GM19238 (cell line): ENCODE results near the gene ST7.
A peak's percentile ranks its signal among the peaks of the same experiment; 100 is the strongest.
"Not testable (repeated sequence)": the region's sequence is repeated elsewhere in the genome, so short reads cannot be mapped to it uniquely, and the experiment has no call there.

Source experiments
- DNase-seq: peaks from one replicate; pipeline ENCODE4 v3.0.0; 2011; ENCODE audit warnings: low spot score; ENCODE audit not compliant: insufficient read length

ST7 gene

DNA sequence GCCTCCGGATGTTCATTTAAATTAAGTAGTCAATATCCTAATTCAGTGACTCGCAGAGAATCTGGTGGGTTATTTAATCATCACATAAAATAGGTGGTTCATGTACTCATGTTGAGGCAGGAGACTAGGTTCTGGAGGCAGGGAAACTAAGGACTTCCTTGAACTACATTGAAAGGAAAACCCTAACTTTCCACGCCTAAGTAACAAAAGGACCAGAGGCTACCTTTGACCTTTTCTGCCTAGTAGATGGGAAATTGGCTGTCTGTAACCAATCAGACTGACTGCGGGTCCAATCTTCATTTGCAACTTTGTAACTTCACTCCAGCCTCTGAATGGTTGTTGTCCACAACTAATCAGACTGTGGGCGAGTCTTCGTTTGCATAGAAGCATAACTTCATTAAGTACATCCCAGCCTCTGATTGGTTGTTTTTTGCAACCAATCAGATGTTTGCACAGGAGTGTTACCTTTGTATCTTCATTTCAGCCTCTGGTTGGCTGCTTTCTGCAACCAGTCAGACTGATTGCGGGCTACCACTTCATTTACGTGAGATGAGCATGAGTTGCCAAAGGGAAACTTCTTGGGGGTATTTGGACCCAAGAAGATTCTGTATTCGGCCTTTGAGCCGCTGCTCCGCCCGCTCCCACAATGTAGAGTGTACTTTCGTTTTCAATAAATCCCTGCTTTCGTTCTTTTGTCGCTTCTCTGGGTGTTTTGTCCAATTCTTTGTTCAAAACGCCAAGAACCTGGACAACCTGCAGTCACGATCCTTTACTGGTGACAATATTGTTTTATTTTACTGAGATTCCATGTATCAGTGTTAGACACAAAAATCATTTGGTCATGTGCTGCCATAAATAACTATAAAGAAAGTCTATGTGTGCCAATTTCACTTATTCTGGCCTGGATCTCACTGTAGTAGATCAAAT, 1.7 kb upstream of the ST7 start:
- DNase-seq: no peak

DNA sequence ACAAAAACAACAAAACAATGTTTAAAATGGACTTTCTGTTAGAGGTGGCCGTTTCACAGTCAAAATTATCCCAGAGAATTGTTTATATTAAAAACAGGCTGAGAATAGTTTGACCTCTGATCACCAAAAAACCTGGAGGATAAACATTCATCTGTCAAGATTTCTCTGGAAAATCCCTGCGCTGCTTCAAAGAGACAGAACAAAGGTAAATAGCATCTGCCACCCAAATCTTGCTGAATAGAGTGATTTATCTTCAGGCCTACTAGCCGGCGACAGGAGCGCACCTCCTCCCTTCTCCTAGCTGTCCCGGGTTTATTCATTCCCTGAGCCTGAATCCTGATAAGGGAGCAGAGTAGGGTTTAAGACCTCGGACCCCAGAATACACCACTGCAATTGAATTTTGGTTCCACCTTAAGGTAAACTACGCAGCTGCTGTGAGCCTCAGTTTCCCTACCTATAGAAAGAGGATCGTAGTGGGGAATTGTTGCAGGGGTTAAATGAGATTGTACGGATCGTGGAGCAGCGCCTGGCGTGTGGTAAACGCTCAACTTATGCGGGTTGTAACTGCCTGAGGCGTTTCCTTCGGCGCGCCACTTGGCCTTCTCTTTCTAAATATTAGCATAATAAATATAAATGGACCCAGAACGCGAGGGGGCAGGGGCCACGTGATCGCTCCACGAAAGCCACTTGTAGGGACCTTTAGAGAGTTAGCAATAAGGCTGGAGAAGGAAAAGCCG, 498 bp upstream of the ST7 start:
- DNase-seq: no peak

DNA sequence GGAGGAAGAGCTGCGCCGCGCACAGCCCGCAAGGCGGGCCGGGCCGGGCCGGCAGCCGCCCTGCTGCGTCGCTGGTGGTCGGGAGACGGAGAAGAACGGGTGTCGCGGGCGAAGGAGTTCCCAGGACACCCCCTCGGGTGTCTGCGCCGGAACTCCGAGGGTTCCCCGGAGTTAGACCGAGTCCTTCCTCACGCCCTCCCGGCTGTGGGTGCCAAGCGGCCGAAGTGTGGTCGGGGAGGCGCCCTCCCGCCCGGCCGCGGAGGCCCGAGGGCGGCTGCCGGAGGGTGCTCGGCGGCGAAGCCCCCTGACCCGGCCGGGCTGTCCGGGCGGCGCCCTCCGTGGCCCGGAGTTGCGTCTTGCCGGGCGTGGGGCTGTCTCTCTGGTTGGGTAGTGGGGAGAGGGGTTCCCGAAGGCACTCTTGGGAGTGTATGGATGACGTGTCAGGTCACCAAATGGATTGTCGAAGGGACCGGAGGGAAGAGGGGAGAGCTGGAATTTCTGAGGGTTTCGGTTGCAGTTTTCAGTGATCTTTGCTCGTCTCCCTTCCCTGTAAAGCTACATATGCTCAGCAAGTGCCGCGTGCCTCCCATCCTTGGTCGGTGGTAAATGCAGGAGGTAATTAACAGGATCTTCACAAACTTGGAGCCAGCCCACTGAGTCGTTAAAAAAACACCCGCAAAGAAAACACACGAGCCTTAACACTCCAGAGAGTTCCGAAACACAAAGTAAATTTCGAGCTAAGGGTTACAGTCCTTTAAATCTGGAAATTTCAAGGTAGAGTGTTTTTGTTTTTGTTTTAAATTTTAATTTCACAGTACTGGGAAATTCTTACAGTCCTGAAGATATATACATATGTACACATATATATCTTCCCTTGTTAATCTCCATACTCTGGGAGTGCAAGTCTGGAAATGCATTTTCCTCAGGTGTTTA, 871 bp downstream of the ST7 start:
- peak; percentile 34 for DNase-seq

DNA sequence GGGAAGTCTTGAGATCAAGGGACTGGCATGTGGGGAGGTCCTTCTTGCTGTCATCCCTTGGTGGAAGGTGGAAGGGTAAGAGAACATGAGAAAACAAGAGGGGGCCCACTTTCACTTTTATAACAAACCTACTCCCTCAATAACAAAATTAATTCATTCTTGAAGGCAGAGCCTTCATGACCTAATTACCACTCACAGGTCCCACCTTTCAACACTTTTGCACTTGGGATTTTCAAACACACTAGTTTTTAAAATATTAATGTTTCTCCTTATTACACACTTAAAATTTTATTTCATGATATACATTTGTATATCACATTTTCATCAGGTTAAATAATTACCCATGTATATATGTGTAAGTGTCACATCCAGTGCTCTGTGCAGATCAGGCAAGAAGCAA, 2.0 kb downstream of the ST7 start:
- no peak for DNase-seq

- no peak for DNase-seq
Measured at GRCh38 chr7:116955801-116956476, 2.6 kb downstream of the ST7 start.

DNA sequence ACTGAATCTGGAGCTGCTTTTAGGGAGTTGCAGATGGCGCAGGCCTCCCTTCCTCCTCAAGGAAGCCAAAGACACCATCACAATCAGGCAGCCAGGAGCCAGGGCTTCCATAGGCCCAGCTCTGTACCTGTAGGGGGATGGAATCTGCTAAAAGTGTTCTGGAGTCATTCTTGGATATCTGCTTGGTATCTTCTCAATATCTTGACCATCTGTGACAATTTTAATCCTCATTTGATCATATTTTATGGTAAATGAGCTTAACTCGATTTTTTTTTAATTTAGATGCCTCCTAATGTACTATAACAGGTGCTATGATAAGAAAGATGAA, 3.1 kb downstream of the ST7 start:
- DNase-seq: no peak

GRCh38 chr7:116957874-116958273, 4.6 kb downstream of the ST7 start:
- no peak for DNase-seq

GRCh38 chr7:116961966-116962673, 8.8 kb downstream of the ST7 start:
- DNase-seq: not testable (repeated sequence)

DNA sequence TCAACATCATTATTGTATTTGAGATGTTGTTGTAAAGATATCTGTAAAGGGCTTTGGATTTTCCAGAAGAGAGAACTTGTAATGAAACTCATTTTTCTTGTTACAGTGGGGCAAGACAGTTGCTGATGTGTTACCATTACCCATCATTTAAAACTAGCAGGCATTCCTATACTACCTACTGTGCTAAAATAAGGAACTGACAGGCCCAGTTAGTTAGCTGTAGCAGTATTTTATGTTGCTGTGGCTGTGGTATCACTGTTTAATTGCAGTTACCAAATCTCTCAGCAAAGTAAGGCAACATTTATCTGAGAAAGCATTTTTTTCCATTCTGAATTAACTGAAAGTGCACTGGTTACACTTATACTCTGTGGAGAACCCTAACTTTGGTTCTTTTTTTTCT, 9.9 kb downstream of the ST7 start:
- no peak for DNase-seq

DNA sequence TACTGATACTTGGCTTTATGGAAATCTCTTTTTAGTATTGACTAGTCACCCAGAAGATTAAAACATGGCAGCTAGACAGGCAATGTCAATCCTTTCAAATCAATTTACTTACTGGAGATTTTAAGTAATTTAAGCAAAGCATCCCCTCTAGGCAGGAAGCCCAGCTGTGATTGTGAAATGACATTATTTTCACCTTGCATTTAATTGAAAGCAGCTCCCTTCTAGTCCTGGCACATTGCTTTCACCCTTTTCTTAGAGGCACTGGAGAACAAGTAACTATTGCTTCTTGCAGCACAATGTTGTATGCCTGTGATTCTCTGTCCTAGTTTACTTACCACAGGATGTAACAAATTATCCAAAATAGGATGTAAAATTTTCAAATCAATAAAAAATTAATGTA, 13.3 kb downstream of the ST7 start:
- no peak for DNase-seq

- no peak for DNase-seq
Measured at GRCh38 chr7:116967254-116967922, 14.1 kb downstream of the ST7 start.

DNA sequence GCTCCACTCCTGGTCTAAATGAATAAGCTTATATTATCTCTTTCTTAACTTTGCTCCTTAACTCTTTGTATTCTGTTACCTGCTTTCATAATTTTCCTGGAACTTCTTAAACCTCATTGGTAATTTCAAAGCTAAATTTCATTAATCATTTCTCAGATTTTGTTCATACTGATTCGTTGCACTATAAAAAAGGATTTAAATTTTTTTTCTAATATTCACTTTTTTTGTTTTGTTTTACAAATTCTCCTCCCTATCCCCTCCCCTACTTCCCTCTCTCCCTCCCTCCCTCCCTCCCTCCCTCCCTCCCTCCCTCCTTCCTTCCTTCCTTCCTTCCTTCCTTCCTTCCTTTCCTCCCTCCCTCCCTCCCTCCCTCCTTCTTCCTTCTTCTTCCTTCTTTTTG, 14.7 kb downstream of the ST7 start:
- no peak for DNase-seq

GRCh38 chr7:116968631-116969030, 15.3 kb downstream of the ST7 start:
- DNase-seq: no peak

DNA sequence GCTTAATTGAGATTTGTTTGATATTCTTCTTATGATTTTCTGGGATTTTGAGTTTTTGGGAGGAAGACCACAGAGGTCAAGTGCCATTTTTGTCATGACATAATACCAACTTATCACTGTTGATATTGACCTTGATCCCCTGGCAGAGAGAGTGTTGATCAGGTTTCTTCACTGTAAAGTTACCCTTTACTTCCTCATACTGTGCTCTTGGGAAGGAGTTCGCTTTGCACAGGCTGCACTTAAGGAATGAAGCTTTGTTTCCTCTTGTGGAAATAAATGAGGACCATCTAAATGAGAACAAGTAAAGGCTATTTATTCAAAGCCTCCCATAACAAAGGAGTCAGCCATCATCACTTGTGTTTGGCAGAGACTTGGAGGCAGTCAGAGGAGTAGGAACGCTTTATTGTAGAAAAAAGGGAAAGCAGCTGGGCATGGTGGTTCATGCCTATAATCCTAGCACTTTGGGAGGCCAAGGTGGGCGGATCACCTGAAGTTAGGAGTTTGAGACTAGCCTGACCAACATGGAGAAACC, 16.1 kb downstream of the ST7 start:
- no peak for DNase-seq

GRCh38 chr7:116970238-116970910, 17.1 kb downstream of the ST7 start:
- DNase-seq: no peak

GRCh38 chr7:116971153-116971552, 17.9 kb downstream of the ST7 start:
- not testable (repeated sequence) for DNase-seq

- DNase-seq: no peak
Measured at GRCh38 chr7:116971869-116972268, 18.6 kb downstream of the ST7 start.

DNA sequence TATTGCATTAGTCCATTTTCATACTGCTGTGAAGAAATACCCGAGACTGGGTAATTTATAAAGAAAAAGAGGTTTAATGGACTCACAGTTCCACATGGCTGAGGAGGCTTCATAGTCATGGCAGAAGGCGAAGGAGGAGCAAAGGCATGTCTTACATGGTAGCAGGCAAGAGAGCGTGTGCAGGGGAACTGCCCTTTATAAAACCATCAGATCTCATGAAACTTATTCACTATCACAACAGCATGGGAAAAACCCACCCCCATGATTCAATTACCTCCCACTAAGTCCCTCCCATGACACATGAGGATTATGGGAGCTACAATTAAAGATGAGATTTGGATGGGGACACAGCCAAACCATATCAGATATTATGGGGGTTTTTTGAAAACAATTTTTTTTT, 21.7 kb downstream of the ST7 start:
- not testable (repeated sequence) for DNase-seq

DNA sequence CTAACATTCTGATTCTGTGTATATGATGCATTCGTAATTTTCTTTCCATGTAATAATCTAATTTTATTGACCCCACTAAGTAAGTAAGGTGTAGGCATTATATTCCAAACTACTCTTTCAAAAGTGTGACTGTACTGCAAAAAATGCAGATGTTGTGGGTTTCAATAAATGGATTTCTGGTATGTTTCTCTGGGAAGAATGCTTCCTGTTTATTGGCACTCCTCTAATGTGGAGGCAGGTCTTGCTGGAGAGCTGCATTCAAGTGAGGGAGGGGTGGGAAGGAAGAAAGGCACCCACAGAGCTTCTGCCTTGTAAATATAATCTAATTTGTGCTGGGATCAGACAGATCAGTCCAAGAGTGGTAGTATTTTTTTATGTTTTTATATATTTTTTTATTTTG, 23.9 kb downstream of the ST7 start:
- DNase-seq: no peak
